ENCODE data around the gene RAC2. TPM values are rescaled to one million over a fixed set of nuclear protein-coding genes. Genes with fewer than 3 reads are reported as not detected.

RAC2 gene
- total RNA-seq, 4 donors from 2014 or later: 2.6 to 8.6 (median 6.7) TPM

GRCh38 chr22:37260901-37261336, 16.9 kb upstream of the RAC2 start:
- TF ChIP-seq POLR2A (IDR thresholded peaks at IDR 0.05) (no peak), CTCF (IDR thresholded peaks at IDR 0.05) (peak in 1 of 3 donors; percentile 34)
- peak in 1 of 2 donors; percentile 48 for DNase-seq (ENCODE audit: low spot score in 2 of 2)
- H3K4me3 ChIP-seq (ENCODE audit: low read depth, poor library complexity, severe bottlenecking): no peak overlapping the region
- WGBS, 2 donors: 21 to 22% methylated on average over 14 of the region's 14 CpGs
- intact Hi-C loops (cut with DNase I; ENCODE audit: low total_unique reads): no loop called here

GRCh38 chr22:37260155-37260795, 16.2 kb upstream of the RAC2 start:
- intact Hi-C loops (cut with DNase I; ENCODE audit: low total_unique reads): no loop called here
- no peak for TF ChIP-seq CTCF (IDR thresholded peaks at IDR 0.05)
- TF ChIP-seq POLR2A (IDR thresholded peaks at IDR 0.05): no peak
- WGBS, 2 donors: 58 to 61% methylated on average over 15 of the region's 15 CpGs
- H3K4me3 ChIP-seq (ENCODE audit: low read depth, poor library complexity, severe bottlenecking): no peak overlapping the region
- DNase-seq (ENCODE audit: low spot score in 2 of 2): no peak

GRCh38 chr22:37259540-37260029, 15.5 kb upstream of the RAC2 start:
- no peak for DNase-seq (ENCODE audit: low spot score in 2 of 2)
- TF ChIP-seq POLR2A (IDR thresholded peaks at IDR 0.05) (no peak), CTCF (IDR thresholded peaks at IDR 0.05) (no peak)
- whole genome bisulfite sequencing, 2 donors: 2 to 9% methylated on average over 23 of the region's 23 CpGs
- intact Hi-C loops (cut with DNase I; ENCODE audit: low total_unique reads): no loop called here
- no peak overlapping the region for H3K4me3 ChIP-seq (ENCODE audit: low read depth, poor library complexity, severe bottlenecking)

GRCh38 chr22:37258753-37259401, 14.8 kb upstream of the RAC2 start:
- intact Hi-C loops (cut with DNase I; ENCODE audit: low total_unique reads): no loop called here
- DNase-seq (ENCODE audit: low spot score in 2 of 2): no peak
- TF ChIP-seq POLR2A (IDR thresholded peaks at IDR 0.05) (no peak), CTCF (IDR thresholded peaks at IDR 0.05) (no peak)
- 77 to 79% methylated on average over 14 of the region's 14 CpGs for WGBS, 2 donors
- H3K4me3 ChIP-seq (ENCODE audit: low read depth, poor library complexity, severe bottlenecking): no peak overlapping the region

- intact Hi-C loops (cut with DNase I; ENCODE audit: low total_unique reads): no loop called here
- no peak overlapping the region for H3K4me3 ChIP-seq (ENCODE audit: low read depth, poor library complexity, severe bottlenecking)
- 82 to 85% methylated on average over 9 of the region's 9 CpGs for whole genome bisulfite sequencing, 2 donors
- no peak for TF ChIP-seq POLR2A (IDR thresholded peaks at IDR 0.05)
- TF ChIP-seq CTCF (IDR thresholded peaks at IDR 0.05): no peak
- DNase-seq (ENCODE audit: low spot score in 2 of 2): no peak
Measured at GRCh38 chr22:37258005-37258752, 14.1 kb upstream of the RAC2 start.
